Stimulated activated CD4-positive, alpha-beta T cell treated with anti-CD3 and anti-CD28 coated beads, Interleukin-15, amount 100 ng/mL, for 1 hour (primary cell): ENCODE data around the gene ZBED4.

ENCODE experiments used
- DNase-seq, 2 donors: peaks; one replicate each; pipeline ENCODE4 v3.0.0-alpha.2; 2020; ENCODE audit warnings: low read depth in 1 of 2, low spot score in 1 of 2

Gene ZBED4

DNA sequence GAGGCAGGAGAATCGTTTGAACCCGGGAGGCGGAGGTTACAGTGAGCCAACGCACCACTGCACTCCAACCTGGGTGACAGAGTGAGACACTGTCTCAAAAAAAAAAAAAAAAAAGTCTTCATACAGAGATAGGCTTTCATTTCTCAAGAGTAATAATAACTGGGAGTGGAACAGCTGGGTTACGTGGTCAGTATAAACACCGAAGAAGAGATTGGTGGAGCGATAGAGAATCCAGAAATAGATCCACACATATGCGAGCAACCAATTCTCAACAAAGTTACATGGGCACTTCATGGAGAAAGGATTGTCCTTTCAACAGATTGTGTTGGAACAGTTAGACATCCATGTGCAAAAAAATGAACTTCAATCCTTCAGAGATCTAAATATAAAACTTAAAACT, 24.6 kb downstream of the ZBED4 start:
- DNase-seq = no peak

DNA sequence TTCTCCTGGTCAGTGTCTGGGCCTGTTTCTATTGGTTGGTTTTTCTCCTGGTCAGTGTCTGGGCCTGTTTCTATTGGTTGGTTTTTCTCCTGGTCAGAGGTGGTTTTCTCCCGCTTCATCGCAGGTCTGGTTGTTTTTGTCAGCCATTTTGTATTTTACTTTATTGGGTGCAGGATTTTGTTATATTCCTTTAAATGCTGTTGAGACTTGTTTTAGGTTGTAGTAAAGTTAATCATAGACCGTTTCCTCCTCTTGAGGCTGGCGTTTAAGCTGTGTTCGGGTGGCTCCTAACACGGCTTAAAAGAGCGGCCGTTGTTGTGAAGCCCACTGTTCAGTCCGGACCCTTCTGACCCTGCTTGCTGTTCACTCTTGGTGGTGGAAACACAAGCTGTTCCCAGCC, 26.2 kb downstream of the ZBED4 start:
- no peak for DNase-seq

DNA sequence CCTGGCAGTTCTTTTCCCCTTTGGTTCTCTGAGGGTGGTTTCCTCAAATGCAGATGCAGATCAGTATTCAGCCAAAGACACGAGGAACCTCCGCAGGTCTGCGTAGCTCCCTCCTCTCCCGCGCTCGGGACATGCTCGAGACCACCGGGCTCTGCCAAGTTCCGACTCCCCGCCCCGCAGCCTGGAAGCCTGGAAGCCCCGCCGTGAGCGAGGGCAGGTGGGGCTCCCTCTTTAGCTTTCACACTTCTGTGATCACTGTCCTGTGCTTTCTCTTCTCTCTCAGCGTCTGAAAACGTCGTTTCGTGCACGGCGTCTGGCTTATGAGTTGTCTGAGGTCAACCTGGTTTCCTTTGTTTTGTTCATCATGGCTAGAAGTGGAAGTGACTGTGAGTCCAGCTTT, 26.6 kb downstream of the ZBED4 start:
- DNase-seq = no peak

DNA sequence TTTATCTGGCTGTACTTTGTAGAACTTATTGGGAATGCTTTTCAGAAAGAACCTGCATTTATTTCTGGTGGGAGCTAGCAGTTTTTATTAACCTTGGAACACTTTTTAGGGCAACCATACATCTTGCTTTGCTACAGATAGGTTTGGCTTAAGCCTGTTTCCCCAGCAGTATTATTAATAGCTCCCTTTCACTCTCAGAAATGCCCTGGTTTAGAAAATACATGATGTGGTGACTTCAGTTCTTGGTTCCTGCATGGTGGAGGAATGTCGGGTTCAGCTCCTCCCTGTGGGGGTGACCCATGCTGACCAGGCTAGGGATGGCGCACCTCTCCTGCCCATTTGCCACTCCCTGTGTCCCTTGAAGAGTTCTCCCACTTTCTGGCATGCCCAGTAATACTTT, 28.2 kb downstream of the ZBED4 start:
- DNase-seq = no peak

DNA sequence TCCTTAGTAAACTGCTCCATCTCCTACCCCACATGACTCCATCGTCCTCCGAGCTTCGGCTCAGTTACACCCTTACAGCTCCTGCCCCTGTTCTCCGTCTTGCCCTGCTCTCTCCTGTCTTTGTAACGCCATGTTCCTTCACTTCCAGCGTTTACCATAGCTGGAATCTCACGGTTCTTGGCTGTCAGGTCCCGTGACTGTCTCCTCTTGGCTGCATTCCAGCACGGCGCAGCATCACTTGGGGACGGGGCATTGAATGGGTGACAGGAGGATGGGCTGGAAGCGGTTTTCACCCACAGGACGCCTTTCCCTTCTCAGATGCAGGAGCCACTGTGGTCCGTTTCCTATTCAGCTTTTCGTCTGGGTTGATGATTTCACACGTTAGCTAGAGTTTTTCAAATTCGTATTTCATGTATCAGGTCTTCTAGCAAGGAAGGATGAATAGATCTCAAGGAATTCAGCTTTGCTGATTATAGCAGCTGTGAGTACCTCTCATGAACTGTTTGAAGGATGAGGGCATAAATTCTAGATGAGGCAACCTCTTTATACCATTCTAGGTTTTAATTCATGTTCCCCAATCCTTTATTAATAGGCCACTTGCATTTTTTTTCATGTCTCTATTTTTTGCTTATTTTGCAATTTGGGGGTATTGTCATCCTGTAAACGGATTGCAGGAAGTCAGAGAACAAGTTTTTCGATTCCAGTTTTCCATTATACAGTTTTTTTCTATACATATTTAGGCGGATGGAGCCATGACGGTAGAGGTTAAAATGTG, 29.1 kb downstream of the ZBED4 start:
- no peak for DNase-seq

DNA sequence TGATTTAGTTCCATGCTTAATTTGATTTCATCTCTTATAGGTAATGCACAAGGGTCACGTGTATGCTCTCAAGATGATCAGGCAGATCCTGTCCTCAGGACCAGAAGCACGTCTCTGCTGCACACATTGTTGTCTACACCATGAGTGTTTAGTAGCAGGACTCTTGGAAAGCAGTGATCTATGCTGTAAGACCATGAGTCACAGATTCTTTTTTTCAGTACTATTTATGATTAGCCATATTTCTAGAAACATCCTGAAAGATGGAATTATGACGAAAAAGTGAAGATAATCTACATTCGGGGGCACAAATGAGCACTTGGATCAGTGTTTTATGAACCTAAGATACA, 29.6 kb downstream of the ZBED4 start:
- DNase-seq = no peak

DNA sequence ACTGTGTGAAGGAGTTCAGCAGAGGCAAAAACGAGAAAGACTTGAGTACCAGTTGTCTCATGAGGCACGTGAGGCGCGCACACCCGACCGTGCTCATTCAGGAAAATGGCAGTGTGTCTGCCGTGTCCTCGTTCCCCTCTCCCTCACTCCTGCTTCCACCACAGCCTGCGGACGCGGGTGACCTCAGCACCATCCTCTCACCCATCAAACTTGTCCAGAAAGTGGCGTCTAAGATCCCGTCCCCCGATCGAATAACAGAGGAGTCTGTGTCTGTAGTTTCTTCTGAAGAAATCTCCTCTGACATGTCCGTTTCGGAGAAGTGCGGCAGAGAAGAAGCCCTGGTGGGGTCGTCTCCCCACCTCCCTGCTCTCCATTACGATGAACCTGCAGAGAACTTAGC, 30.4 kb downstream of the ZBED4 start:
- no peak for DNase-seq

DNA sequence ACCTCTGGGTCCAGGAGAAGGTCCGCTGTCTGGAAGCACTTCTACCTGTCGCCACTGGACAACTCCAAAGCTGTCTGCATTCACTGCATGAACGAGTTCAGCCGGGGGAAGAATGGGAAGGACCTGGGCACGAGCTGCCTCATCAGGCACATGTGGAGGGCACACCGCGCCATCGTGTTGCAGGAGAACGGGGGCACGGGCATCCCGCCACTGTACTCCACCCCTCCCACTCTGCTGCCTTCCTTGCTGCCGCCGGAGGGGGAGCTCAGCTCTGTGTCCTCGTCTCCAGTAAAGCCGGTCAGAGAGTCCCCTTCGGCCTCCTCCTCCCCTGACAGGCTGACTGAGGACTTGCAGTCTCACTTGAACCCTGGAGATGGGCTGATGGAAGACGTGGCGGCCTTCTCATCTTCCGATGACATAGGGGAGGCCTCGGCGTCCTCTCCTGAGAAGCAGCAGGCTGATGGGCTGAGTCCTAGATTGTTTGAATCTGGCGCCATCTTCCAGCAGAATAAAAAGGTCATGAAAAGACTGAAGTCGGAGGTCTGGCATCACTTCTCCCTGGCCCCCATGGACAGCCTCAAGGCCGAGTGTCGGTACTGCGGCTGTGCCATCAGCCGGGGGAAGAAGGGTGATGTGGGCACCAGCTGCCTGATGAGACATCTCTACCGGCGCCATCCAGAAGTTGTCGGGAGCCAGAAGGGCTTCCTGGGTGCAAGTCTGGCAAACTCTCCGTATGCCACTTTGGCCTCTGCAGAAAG, 31.0 kb downstream of the ZBED4 start:
- no peak for DNase-seq

DNA sequence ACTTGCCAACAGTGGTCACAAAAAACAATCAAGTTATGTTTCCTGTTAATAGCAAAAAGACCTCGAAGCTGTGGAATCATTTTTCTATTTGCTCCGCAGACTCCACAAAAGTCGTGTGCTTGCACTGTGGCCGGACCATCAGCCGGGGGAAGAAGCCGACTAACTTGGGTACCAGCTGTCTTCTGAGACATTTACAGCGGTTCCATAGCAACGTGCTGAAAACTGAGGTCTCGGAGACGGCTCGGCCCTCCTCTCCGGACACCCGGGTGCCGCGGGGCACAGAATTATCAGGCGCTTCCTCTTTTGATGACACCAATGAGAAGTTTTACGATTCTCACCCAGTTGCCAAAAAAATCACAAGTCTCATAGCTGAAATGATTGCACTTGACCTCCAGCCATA, 31.6 kb downstream of the ZBED4 start:
- DNase-seq = no peak

DNA sequence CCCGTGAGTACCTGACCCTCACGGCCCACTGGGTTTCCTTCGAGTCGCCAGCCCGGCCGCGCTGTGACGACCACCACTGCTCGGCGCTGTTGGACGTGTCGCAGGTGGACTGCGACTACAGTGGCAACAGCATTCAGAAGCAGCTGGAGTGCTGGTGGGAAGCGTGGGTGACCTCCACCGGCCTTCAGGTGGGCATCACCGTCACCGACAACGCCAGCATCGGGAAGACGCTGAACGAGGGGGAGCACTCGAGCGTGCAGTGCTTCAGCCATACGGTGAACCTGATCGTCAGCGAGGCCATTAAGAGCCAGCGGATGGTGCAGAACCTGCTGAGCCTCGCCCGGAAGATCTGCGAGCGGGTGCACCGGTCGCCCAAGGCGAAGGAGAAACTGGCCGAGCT, 32.2 kb downstream of the ZBED4 start:
- DNase-seq = no peak

DNA sequence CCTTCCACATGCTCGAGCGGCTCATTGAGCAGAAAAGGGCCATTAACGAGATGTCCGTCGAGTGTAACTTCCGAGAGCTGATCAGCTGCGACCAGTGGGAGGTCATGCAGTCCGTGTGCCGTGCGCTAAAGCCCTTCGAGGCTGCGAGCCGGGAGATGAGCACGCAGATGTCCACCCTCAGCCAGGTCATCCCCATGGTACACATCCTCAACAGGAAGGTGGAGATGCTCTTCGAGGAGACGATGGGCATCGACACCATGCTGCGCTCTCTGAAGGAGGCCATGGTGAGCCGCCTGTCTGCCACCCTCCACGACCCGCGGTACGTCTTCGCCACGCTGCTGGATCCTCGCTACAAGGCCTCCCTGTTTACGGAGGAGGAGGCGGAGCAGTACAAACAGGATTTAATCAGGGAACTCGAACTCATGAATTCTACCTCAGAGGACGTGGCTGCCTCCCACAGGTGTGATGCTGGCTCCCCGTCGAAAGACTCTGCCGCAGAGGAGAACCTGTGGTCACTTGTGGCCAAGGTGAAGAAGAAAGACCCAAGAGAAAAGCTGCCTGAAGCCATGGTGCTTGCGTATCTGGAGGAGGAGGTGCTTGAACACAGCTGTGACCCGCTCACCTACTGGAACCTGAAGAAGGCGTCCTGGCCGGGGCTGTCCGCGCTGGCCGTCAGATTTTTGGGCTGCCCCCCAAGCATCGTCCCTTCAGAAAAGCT, 32.9 kb downstream of the ZBED4 start:
- DNase-seq = no peak

DNA sequence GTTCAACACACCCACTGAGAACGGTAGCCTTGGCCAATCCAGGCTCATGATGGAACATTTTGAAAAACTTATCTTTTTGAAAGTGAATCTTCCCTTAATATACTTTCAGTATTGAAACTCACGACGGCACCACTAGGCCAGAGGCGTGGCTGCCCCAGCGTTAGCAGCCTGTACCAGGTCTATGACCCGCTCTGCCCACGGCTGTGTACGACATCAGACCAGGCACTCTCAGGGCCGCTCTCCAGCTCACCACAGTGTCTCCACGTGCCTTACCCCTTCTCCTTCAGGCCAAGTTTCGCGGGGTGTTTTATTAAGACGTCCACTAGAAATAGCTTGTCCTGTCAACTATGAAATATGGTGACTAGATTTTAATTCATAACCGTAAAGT, 33.4 kb downstream of the ZBED4 start:
- DNase-seq = no peak

DNA sequence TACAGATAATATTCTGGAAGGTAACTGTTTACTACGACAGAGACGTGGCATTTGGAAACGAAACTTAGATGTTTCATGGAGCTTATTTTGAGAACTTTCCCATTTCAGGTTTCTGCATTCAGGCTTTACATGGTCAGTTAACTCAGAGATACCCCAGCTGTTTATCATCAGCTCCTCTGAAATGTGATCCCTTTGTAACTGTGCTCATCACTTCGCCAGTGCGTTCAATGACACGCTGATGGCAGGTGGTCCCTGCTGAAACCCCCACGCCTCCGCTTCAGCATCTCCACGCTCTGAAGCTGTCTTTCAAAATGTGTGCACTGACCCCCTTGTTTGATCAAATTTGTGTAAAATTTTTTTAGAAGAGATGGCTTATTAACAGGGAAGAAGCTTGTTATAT, 34.1 kb downstream of the ZBED4 start:
- DNase-seq = no peak

DNA sequence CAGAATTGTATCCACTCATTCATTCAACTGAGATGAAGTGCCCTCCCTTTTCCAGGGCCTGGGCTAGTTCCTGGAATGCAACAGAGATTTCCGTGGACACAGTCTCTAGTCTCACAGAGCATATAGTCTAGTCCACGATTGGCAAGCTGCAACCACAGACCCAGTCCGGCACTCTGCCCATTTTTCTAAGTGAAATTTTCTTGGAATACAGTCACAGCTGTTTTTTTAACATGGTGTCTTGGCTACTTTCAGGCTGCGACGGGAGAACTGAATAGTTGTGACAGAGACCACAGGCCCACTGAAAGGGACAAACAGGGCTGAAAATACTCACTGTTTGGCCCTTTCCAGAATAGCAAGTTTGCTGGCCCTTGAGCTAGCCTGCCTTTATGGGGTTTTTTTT, 35.4 kb downstream of the ZBED4 start:
- DNase-seq = no peak

DNA sequence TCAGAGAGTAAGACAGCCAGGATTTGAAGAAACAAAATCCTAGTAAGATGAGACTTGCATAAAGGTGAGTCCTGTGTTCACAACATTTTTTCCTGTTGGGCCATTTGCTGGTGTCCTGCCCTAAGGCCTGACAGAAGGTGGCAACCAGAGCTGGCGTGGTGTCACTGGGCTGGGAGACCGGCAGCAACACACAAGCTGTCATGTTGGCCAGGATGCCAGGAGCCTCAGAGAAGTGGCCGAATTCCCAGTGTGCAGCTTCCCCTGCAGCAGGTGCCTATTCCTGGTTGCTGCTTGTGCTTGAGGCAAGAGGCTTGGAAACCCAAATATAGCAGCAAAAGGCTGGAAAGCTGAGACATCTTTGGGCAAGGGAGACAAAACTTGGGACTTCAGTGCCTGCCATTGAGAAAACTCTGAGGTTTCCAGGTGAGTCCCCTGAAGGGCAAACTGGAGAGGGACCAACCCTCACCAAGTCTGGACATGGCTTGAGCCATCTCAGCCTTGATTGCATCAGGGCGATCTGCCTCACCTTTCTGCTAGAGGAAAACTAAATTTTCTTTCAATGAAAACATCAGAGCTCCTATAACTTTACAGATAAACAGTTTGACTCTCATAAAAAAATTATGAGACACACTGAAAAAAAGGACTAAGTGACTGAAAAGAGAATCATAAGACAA, 38.7 kb downstream of the ZBED4 start:
- no peak for DNase-seq

DNA sequence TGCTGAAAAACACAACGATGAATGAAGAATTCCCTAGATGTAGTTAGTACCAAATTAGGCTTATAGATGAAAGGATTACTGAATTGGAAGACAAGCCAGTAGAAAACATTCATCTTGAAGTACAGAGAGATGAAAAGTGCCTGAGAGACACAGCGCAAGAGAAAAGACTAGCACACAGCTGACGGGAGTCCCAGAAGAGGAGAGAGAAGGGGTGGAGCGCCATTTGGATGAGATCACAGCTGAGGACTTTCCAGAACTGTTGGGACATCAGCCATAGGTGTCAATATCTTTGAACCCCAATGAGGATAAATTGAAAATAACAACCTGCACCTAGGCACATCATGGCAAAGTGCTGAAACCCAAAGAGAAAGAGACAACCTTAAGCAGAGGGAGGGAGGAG, 39.4 kb downstream of the ZBED4 start:
- DNase-seq = no peak

DNA sequence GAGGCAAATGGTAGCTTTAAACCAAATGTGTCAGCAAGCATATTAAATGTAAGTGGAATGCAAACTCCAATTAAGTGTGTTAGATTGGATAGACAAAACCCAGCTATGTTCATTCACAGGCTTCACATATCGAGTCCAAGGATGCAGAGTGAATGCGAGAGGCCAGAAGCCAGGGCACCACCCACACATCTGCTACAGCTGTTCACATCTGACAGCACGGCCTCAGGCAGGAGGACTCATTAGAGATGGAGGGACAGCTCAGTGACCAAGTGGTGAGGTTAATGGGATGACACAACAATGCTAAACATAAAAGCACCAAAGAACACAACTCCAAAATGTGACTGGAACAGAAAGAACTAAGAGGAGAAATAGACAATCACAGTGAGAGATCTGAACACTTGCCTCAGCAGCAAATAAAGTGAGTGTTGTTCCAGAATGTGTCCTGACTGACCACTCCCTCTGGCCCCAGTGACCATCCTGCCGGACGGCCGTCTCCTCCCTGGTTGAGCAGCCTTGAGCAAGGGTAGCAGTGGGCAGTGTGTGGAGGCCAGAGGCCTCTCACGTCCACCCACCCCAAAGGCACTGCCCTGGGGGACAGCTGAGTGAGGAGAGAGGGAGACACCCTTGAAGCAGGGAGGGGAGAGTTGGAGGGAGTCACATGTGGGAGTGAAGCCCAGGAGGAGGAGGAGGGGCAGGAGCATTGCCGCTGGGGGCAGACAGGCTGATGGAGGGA, 40.8 kb downstream of the ZBED4 start:
- DNase-seq = no peak

DNA sequence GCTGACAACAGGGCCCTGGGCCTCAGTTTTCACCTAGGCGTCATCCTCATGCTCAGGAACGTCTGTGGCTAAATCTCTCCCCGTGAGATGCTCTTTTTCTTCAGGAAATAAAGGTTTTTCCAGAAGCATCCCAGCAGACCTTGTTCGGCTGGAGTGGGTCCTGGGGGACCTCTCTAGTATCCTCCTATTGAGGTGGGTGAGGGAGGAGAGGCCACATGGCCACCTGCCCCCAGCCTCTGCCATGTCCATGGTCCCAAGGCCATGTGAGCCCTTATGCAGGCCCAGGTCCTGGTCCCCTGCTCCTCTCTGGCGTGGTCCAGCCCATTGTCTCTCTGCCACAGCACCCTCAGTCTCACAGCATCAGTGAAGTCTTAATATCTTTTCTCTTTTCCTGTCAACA, 42.6 kb downstream of the ZBED4 start:
- DNase-seq = no peak

DNA sequence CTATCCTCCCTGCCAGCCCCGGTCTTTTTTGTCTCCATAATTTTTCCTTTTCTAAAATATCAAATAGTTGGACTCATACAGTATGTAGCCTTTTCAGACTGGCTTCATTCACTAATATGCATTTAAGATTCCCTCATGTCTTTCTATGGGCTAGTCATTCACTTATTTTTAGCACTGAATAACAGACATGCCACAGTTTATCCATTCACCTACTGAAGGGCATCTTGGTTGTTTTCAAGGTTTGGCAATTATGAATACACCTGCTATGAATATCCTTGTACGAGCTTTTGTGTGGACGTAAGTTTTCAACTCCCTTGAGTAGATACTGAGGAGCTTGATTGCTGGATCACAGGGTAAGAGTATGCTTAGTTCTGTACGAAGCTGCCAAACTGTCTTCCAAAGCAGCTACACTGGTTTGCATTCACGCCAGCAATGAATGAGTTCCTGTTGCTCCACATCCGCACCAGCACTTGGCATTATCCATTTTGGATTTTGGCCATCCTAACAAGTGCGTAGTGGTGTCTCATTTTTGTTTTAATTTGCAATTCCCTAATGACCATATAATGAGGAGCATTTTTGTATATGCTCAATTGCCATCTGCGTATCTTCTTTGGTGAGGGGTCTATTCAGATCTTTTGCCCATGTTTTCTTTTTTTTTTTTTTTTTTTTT, 43.5 kb downstream of the ZBED4 start:
- no peak for DNase-seq

DNA sequence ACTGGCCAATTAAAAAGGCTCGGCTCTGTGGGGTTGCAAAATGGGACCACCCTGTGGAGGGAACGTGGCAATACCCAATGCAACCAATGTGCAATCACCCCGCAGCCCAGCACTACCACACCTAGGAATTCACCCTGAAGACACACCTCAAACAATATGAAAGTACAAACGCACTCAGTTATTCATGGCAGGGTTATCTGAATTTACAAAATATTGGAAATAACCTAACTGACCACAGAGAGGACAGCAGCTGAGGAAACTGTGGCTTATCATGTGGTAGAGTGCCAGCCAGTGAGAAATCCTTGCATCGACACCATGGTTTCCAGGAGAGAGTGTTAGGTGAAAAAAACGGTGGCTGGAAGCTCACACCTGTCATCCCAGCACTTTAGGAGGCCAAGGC, 45.9 kb downstream of the ZBED4 start:
- no peak for DNase-seq
